ENCODE results near the gene DNAJA3.

DNAJA3 gene

GRCh38 chr16:4477966-4478365 is 52.3 kb downstream of the DNAJA3 start:
- DNase-seq = no peak

DNA sequence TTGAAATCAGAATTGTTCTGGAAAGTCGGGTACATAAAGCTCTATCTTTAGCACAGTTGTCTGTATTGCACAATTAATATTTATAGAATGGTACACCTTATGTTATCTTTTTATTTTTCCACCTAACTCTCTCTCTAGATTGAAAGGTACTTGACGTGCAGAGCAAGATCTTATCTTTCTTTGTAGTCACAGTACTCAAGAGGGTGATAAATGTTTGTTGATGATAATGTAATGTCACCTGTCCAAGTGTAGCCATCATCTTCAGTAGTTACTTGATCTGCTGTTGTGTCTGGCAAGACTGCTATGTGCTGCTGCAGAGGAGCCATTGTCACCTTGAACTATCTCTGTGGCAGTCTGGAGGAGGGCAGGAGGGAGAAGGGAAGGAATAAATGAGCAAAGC is 55.9 kb downstream of the DNAJA3 start:
- DNase-seq = no peak

- no peak for DNase-seq
These were observed 56.3 kb downstream of the DNAJA3 start for GRCh38 chr16:4481963-4482362.

GRCh38 chr16:4486126-4486893 is 60.6 kb downstream of the DNAJA3 start:
- DNase-seq = no peak

DNA sequence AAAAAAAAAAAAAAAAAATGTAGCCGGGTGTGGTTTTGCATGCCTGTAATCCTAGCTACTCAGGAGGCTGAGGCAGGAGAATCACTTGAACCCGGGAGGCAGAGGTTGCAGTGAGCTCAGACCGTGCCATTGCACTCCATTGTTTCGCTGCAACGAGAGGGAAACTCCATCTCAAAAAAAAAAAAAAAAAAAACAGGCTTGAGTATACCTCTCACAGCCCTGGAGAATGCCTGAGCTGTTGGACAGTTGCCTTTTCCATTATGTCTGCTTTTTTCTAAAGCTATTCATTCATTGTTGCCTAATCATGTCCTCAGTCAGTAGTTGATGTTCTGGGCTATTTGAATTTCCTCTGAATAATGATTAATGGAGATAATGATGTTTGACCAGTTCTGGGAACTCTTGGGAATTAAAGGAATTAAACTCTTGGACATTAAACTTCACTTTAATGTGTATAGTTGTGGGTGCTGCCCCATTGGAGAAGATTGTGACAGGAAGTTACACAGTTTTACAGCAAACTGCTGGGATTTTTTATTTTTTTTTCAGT is 62.4 kb downstream of the DNAJA3 start:
- no peak for DNase-seq

DNA sequence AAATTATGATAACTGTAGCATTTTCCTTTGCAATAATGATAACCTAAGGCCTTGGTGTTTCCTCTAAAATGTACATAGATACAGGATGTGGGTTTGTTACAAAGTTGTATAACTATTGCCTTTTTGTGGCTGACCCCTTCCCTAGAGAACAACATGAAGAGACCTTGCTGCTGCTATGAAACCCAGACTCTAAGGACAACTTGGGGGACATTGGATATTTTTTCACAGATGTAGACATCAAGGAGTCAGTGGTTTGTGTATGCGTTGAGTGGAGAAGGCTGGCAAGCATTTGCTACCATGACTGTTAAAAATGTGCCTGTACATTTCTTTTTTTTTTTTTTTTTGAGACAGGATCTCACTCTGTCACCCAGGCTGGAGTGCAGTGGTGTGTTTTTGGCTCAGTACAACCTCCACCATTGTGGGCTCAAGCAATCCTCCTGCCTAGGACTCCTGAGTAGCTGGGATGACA is 62.9 kb downstream of the DNAJA3 start:
- DNase-seq = no peak

DNA sequence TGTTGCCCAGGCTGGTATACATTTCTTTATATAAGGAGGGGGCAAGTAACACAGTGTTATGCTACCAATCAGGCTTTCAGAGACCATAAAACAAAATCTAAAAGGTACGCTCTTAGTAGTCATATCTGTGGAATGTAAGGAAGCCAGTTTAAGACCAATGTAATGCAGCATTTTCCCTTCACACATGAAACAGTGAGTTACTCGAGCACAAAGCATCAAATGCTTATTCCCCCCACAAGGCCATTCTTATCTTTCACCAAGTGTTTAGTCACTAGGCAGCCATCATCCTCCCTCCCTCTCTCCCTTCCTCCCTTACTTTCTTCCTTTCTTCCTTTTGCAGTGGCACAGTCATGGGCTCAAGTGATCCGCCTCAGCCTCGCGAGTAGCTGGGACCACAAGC is 63.4 kb downstream of the DNAJA3 start:
- no peak for DNase-seq

- no peak for DNase-seq
These were observed 66.2 kb downstream of the DNAJA3 start for GRCh38 chr16:4491898-4492297.

DNA sequence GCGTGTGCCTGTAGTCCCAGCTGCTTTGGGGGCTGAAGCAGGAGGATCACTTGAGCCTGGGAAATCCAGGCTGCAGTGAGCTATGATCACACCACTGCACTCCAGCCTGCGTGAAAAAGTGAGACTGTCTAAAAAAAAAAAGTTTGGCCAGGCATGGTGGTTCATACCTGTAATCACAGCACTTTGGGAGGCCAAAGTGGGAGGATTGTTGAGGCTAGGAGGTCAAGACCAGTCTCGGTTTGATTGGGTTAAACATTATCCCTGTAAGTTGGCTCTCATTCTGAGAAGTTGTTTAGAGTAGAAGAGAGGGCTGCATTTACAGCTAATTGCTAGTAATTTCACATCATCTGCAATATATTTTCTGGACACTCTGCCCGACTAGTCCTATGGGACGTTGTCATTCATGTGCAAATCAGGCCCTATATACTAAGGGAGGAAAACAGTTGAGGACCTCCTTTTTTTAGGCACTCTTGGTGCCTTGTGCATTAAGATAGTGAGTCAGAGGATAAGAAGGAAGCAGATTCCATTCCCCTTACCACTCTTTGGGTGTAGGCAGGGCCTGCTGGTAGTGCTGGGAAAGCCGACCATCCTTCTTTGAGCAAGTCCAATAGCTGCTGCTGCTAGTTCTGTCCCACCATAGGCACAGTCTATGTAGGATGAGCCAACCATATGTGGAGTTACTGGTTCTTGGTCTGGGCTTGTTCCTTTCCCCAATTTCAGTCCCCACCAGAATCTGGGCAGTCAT is 69.2 kb downstream of the DNAJA3 start:
- no peak for DNase-seq

DNA sequence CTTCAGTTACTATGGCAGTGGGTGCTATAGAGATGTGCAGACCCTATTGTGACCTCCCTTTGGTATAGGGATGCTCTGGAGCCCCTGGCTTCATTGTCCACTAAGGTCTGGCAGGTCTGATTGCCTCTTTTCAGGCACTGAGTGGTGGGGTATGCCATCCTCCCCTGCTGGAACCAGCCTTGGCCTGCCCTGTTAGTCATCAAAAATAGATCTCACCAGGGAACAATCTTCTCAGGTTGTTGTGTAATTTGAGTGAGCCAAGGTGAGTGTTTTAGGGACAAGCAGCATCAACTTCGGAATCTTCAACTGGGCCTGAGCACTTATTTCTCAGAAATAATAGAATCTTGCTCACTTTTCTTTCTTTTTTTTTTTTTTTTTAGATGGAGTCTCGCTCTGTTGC is 70.1 kb downstream of the DNAJA3 start:
- no peak for DNase-seq

GRCh38 chr16:4496305-4496704 is 70.6 kb downstream of the DNAJA3 start:
- no peak for DNase-seq

GRCh38 chr16:4498546-4499195 is 73.0 kb downstream of the DNAJA3 start:
- no peak for DNase-seq

GRCh38 chr16:4499196-4499555 is 73.5 kb downstream of the DNAJA3 start:
- DNase-seq = no peak

GRCh38 chr16:4500272-4500671 is 74.6 kb downstream of the DNAJA3 start:
- no peak for DNase-seq

GRCh38 chr16:4501071-4501478 is 75.4 kb downstream of the DNAJA3 start:
- no peak for DNase-seq

DNA sequence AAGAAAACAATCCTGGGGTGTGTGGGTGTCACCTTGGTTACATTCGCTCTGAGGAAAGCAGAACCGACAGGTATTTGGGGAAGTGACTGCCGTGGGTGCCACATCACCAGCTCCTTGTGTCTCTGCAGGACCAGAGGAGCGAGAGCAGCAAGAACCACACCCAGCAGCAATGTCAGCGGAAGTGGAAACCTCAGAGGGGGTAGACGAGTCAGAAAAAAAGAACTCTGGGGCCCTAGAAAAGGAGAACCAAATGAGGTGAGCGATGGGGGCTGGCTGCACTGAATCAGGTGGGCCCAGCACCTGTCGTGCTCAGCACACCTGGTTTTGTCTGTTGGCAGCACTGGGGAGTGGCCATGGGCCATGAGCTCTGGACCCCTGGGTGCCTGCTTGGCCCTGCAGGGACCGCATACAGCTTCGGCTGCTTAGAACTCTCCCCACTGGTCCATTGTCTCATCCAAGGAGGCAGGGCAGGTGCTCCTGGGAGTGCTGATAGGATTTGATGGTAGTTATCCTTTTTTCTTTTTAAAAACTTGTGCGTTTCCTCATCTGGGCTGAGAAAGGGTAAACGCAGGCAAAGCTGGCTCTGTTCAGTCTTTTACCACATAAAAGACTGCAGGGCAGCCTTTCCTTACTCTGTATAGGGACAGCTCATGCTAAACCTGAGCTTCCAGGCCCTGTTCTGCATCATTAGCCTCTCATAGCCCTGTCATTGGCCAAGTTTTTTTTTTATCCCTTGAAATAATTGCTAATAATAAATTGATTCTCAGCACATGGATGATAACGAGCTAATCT is 79.9 kb downstream of the DNAJA3 start:
- no peak for DNase-seq

Data from NCI-H1436 (cell line).